ENCODE data around the gene PRG3.

DNA sequence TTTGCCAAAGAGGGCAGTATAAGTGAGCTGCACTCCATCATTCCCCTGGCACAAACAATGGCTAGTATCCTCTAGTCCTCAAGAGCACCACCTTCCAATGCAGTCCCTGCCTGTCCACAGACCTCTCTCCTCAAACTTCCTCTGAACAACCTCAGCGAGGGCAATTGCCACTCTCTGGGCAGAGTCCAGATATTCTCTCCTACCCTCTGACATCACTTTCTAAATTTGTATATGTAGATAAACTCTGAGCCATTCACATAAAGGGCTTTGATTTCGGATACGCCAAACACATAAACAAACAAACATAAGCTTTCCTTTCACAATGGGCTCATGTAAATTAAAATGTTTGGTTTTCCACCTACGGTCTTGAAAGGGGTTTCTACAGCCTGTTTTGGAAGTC is 49.0 kb upstream of the PRG3 start:
- no peak for TF ChIP-seq POLR2A (IDR thresholded peaks at IDR 0.05)
- TF ChIP-seq, protein P1, sequence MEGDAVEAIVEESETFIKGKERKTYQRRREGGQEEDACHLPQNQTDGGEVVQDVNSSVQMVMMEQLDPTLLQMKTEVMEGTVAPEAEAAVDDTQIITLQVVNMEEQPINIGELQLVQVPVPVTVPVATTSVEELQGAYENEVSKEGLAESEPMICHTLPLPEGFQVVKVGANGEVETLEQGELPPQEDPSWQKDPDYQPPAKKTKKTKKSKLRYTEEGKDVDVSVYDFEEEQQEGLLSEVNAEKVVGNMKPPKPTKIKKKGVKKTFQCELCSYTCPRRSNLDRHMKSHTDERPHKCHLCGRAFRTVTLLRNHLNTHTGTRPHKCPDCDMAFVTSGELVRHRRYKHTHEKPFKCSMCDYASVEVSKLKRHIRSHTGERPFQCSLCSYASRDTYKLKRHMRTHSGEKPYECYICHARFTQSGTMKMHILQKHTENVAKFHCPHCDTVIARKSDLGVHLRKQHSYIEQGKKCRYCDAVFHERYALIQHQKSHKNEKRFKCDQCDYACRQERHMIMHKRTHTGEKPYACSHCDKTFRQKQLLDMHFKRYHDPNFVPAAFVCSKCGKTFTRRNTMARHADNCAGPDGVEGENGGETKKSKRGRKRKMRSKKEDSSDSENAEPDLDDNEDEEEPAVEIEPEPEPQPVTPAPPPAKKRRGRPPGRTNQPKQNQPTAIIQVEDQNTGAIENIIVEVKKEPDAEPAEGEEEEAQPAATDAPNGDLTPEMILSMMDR (IDR thresholded peaks at IDR 0.05) = no peak
- TF ChIP-seq EP300 (IDR thresholded peaks at IDR 0.05) = no peak
